Measurements from ENCODE around the gene NIBAN1. TPM values are rescaled to one million over a fixed set of nuclear protein-coding genes. Genes with fewer than 3 reads are reported as not detected.

NIBAN1 gene
- total and polyA plus RNA-seq, 2 donors (not counting 3 experiments of a cell fraction or from before 2014, with no cell fraction given) = 0.23 to 2.8 TPM

GRCh38 chr1:184937729-184938128, 36.6 kb downstream of the NIBAN1 start:
- H3K9me3 ChIP-seq (replicated peaks; ENCODE audit: control insufficient read depth, insufficient read depth, low read length) = no peaks in the 10 kb centered on the region
- H3K9me1 ChIP-seq (replicated peaks; ENCODE audit: control insufficient read depth, extremely low read depth, insufficient read depth, low read length) = no peaks in the 10 kb centered on the region
- TF ChIP-seq, protein P1, sequence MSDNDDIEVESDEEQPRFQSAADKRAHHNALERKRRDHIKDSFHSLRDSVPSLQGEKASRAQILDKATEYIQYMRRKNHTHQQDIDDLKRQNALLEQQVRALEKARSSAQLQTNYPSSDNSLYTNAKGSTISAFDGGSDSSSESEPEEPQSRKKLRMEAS (IDR thresholded peaks at IDR 0.05; ENCODE audit: insufficient read depth, insufficient read length) = no peak
- no peak for TF ChIP-seq POLR2AphosphoS5 (IDR thresholded peaks at IDR 0.05; ENCODE audit: insufficient read depth, low read depth, low read length)
- no peaks in the 10 kb centered on the region for H4K20me1 ChIP-seq (replicated peaks; ENCODE audit: control insufficient read depth, extremely low read depth, insufficient read depth, low read length)
- no peaks in the 10 kb centered on the region for H3K36me3 ChIP-seq (ENCODE audit: control insufficient read depth in 2 of 2, extremely low read depth in 1 of 2, insufficient read depth in 2 of 2, low read length in 2 of 2)
- no peak overlapping the region for H3K27ac ChIP-seq (ENCODE audit: insufficient read depth, low read depth, low read length)
- BruUV-seq (replicated peaks) = no TSS peak
- DNase-seq (ENCODE audit: low read depth, low spot score) = no peak
- no peak overlapping the region for H2AFZ ChIP-seq (ENCODE audit: low read depth, low read length)
- CTCF ChIA-PET = interaction anchor here (0.8 to 1.5 kb wide), 2 partner anchors 10 to 21 kb away, joined by 4 read pairs; no protein-coding TSS in a partner anchor
- dilution Hi-C loops (cut with MboI; ENCODE audit: extremely low pct_ligation_motif_present, low sequenced_read_pairs) (no loop called here), intact Hi-C loops (cut with micrococcal nuclease) (no loop called here)
- no peaks in the 10 kb centered on the region for H3K79me2 ChIP-seq (ENCODE audit: control insufficient read depth, insufficient read depth, low read length)
- H3K27me3 ChIP-seq (ENCODE audit: control insufficient read depth in 2 of 2, insufficient read depth in 2 of 2, low read length in 2 of 2) = no peaks in the 10 kb centered on the region
- FAIRE-seq = no peak
- H3K4me2 ChIP-seq (ENCODE audit: insufficient read depth, low read length) = no peak overlapping the region
- no peaks in the 10 kb centered on the region for H3K4me1 ChIP-seq (ENCODE audit: control insufficient read depth, extremely low read depth, insufficient read depth, low read length)
- POLR2A ChIA-PET = no interaction called here
- H3K4me3 ChIP-seq (replicated peaks in 1 of 3; ENCODE audit: insufficient read depth in 1 of 3, low read depth in 1 of 3, low read length in 3 of 3) = no peak overlapping the region
- H3K9ac ChIP-seq (replicated peaks; ENCODE audit: extremely low read depth, insufficient read depth, low read length) = no peak overlapping the region

- Histone ChIP-seq H3K9ac (replicated peaks; ENCODE audit: extremely low read depth, insufficient read depth, low read length) (no peak overlapping the region), H2AFZ (ENCODE audit: low read depth, low read length) (no peak overlapping the region), H3K36me3 (ENCODE audit: control insufficient read depth in 2 of 2, extremely low read depth in 1 of 2, insufficient read depth in 2 of 2, low read length in 2 of 2) (no peaks in the 10 kb centered on the region), H3K27me3 (ENCODE audit: control insufficient read depth in 2 of 2, insufficient read depth in 2 of 2, low read length in 2 of 2) (no peaks in the 10 kb centered on the region), H4K20me1 (replicated peaks; ENCODE audit: control insufficient read depth, extremely low read depth, insufficient read depth, low read length) (no peaks in the 10 kb centered on the region), H3K4me1 (ENCODE audit: control insufficient read depth, extremely low read depth, insufficient read depth, low read length) (no peaks in the 10 kb centered on the region), H3K9me1 (replicated peaks; ENCODE audit: control insufficient read depth, extremely low read depth, insufficient read depth, low read length) (no peaks in the 10 kb centered on the region), H3K4me2 (ENCODE audit: insufficient read depth, low read length) (no peak overlapping the region), H3K79me2 (ENCODE audit: control insufficient read depth, insufficient read depth, low read length) (no peaks in the 10 kb centered on the region), H3K4me3 (replicated peaks in 1 of 3; ENCODE audit: insufficient read depth in 1 of 3, low read depth in 1 of 3, low read length in 3 of 3) (no peak overlapping the region), H3K27ac (ENCODE audit: insufficient read depth, low read depth, low read length) (no peak overlapping the region), H3K9me3 (replicated peaks; ENCODE audit: control insufficient read depth, insufficient read depth, low read length) (no peaks in the 10 kb centered on the region)
- TF ChIP-seq JUN (IDR thresholded peaks at IDR 0.05; ENCODE audit: borderline replicate concordance, insufficient read depth, insufficient read length, low read depth) (no peak), MYC (IDR thresholded peaks at IDR 0.05; ENCODE audit: low read depth, low read length) (no peak), EZH2 (IDR thresholded peaks at IDR 0.05; ENCODE audit: borderline replicate concordance, low read depth, low read length, severe bottlenecking) (no peak), CTCF (IDR thresholded peaks at IDR 0.05; ENCODE audit: extremely low read depth in 1 of 2, insufficient read depth in 1 of 2, low read depth in 1 of 2, low read length in 2 of 2) (no peak), POLR2AphosphoS5 (IDR thresholded peaks at IDR 0.05; ENCODE audit: insufficient read depth, low read depth, low read length) (no peak), FOS (IDR thresholded peaks at IDR 0.05; ENCODE audit: borderline replicate concordance, insufficient read depth, low read length) (no peak), POLR2A (IDR thresholded peaks at IDR 0.05; ENCODE audit: low read depth, low read length) (no peak), GATA2 (IDR thresholded peaks at IDR 0.05; ENCODE audit: insufficient read depth, insufficient read length, low read depth, low read length) (no peak)
- TF ChIP-seq, protein P1 (IDR thresholded peaks at IDR 0.05; ENCODE audit: insufficient read depth, insufficient read length) = no peak
- no TSS peak for BruUV-seq (replicated peaks)
- ChIA-PET POLR2A (no interaction called here), CTCF (interaction anchor here (1.5 kb wide), 1 partner anchor 234 kb away, joined by 5 read pairs; no protein-coding TSS in a partner anchor)
- FAIRE-seq (no peak), DNase-seq (ENCODE audit: low read depth, low spot score) (no peak)
- dilution Hi-C loops (cut with MboI; ENCODE audit: extremely low pct_ligation_motif_present, low sequenced_read_pairs) (no loop called here), intact Hi-C loops (cut with micrococcal nuclease) (no loop called here)
These were observed 38.1 kb downstream of the NIBAN1 start for GRCh38 chr1:184935920-184936798.

Measured in endothelial cell of umbilical vein (primary cell).